CD4-positive, CD25-positive, alpha-beta regulatory T cell (primary cell): Measurements from ENCODE around the gene PTPN2. TPM values are rescaled to one million over a fixed set of nuclear protein-coding genes. Genes with fewer than 3 reads are reported as not detected.

Source experiments
- ATAC-seq, 2 donors: fragments of 150-1000 bp; cut with Tn5 transposase; one replicate each; pipeline ENCODE4 v1.10.0; 2021; ENCODE audit warnings: low read depth in 2 of 2, moderate number of reproducible peaks in 2 of 2, moderate library complexity in 1 of 2
- DNase-seq, 3 donors: peaks; one replicate each; pipeline versions ENCODE4 v3.0.0 to v3.0.0-alpha.2; 2012 to 2022; ENCODE audit warnings: mixed read lengths in 1 of 3
- H3K27ac ChIP-seq: one replicate; pipeline ENCODE4 v1.7.0; 2013; ENCODE audit warnings: mild to moderate bottlenecking, low read length; ENCODE audit not compliant: insufficient read depth, poor library complexity, severe bottlenecking
- H3K27me3 ChIP-seq: one replicate; pipeline ENCODE4 v1.7.0; 2013; ENCODE audit warnings: low read length; ENCODE audit not compliant: control insufficient read depth, insufficient read depth
- H3K36me3 ChIP-seq: one replicate; pipeline ENCODE4 v1.7.0; 2013; ENCODE audit warnings: mild to moderate bottlenecking, low read length, moderate library complexity; ENCODE audit not compliant: control insufficient read depth, insufficient read depth
- H3K4me1 ChIP-seq: 2 replicates; pipeline ENCODE4 v1.7.0; 2013; ENCODE audit warnings: mild to moderate bottlenecking, low read length; ENCODE audit not compliant: insufficient read depth, control insufficient read depth, poor library complexity, severe bottlenecking
- H3K4me3 ChIP-seq: one replicate; pipeline ENCODE4 v1.7.0; 2013; ENCODE audit warnings: low read depth, mild to moderate bottlenecking, low read length, moderate library complexity
- H3K9me3 ChIP-seq, 2 experiments: 1 replicate in 1 of 2; 2 replicates in 1 of 2; pipeline ENCODE4 v1.7.0; 2013; ENCODE audit warnings: low read length in 2 of 2, mild to moderate bottlenecking in 1 of 2, moderate library complexity in 1 of 2; ENCODE audit not compliant: control insufficient read depth in 2 of 2
- H3K27ac Mint-ChIP-seq, 3 donors: one replicate each; pipeline ENCODE4 v1.8.0; 2020 to 2022; ENCODE audit warnings: mild to moderate bottlenecking in 3 of 3, mixed read lengths in 3 of 3, moderate library complexity in 2 of 3
- H3K27me3 Mint-ChIP-seq: one replicate; pipeline ENCODE4 v1.8.0; 2022; ENCODE audit warnings: mild to moderate bottlenecking, mixed read lengths
- H3K36me3 Mint-ChIP-seq: one replicate; pipeline ENCODE4 v1.8.0; 2020; ENCODE audit warnings: mixed read lengths
- H3K4me1 Mint-ChIP-seq, 4 donors: one replicate each; pipeline ENCODE4 v1.8.0; 2020 to 2022; ENCODE audit warnings: mixed read lengths in 4 of 4, mild to moderate bottlenecking in 1 of 4
- H3K4me3 Mint-ChIP-seq, 4 donors: one replicate each; pipeline ENCODE4 v1.8.0; 2020 to 2022; ENCODE audit warnings: mild to moderate bottlenecking in 4 of 4, mixed read lengths in 4 of 4, moderate library complexity in 3 of 4
- H3K9me3 Mint-ChIP-seq, 7 donors: one replicate each; pipeline ENCODE4 v1.8.0; 2020 to 2022; ENCODE audit warnings: mixed read lengths in 7 of 7, mild to moderate bottlenecking in 3 of 7, moderate library complexity in 2 of 7
- polyA plus RNA-seq, 4 donors: library from polyadenylated mRNA; unstranded; fragments of 300-500 nt; fragmentation: Illumina TruSeq; gene quantifications; one replicate each; pipeline ENCODE4 v1.2.3, GENCODE V29; 2021
- total RNA-seq: library from RNA; stranded (reverse); gene quantifications from one replicate; pipeline ENCODE4 v1.2.3, GENCODE V29; 2022

PTPN2 gene
- total and polyA plus RNA-seq, 5 donors from 2014 or later = 62.3 to 110 (median 94.1) TPM

DNA sequence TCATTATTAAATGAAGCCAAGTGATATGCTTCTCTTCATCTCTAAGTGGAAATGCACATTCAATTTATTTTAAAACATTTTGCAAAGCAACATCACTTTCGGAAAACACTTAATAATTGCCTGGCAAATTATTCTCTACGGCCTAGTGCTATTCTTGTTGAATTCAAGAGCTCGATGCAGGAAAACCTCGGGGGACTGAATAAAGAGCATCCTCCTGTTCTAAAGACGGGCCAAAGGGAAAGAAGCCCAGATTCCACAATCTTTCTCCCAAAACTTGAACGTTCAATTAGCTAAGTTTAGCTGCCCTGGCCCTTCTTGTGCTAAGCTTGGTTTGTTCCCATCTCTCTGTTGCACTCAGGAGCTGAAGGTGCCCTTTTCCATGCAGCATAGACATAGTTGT lies 40.6 kb upstream of the PTPN2 start:
- Mint-ChIP-seq H3K36me3 (no peaks in the 10 kb centered on the region), H3K4me1 (peaks cover 0 to 6% (median 2%) of the 10 kb centered on the region in 4 donors), H3K27ac (no peak overlapping the region), H3K27me3 (peaks cover 11% of the 10 kb centered on the region), H3K4me3 (no peak overlapping the region), H3K9me3 (no peaks in the 10 kb centered on the region)
- Histone ChIP-seq H3K9me3 (no peaks in the 10 kb centered on the region), H3K4me3 (no peak overlapping the region), H3K4me1 (peaks cover 7% of the 10 kb centered on the region), H3K27ac (no peak overlapping the region), H3K36me3 (no peaks in the 10 kb centered on the region), H3K27me3 (peaks cover 3% of the 10 kb centered on the region)
- no peak for DNase-seq
- ATAC-seq = no peak

- Histone ChIP-seq H3K9me3 (no peaks in the 10 kb centered on the region), H3K27ac (no peak overlapping the region), H3K4me3 (no peak overlapping the region), H3K36me3 (no peaks in the 10 kb centered on the region), H3K4me1 (peaks cover 7% of the 10 kb centered on the region), H3K27me3 (peaks cover 3% of the 10 kb centered on the region)
- H3K4me1 Mint-ChIP-seq = peaks cover 0 to 6% (median 2%) of the 10 kb centered on the region in 4 donors
- H3K4me3 Mint-ChIP-seq = no peak overlapping the region
- H3K27ac Mint-ChIP-seq = no peak overlapping the region
- peaks cover 11% of the 10 kb centered on the region for H3K27me3 Mint-ChIP-seq
- no peaks in the 10 kb centered on the region for H3K9me3 Mint-ChIP-seq
- ATAC-seq (no peak), DNase-seq (no peak)
- no peaks in the 10 kb centered on the region for H3K36me3 Mint-ChIP-seq
These were observed 38.2 kb upstream of the PTPN2 start for GRCh38 chr18:12922266-12922665.

- H3K27ac Mint-ChIP-seq = peak overlapping the region in 2 of 3 donors; percentile 43 to 71
- H3K9me3 ChIP-seq = no peaks in the 10 kb centered on the region
- no peaks in the 10 kb centered on the region for H3K36me3 Mint-ChIP-seq
- H3K9me3 Mint-ChIP-seq = no peaks in the 10 kb centered on the region
- H3K4me1 ChIP-seq = peaks cover 7% of the 10 kb centered on the region
- peak overlapping the region in 3 of 4 donors; percentile 11 to 64 (median 36) for H3K4me3 Mint-ChIP-seq
- peak overlapping the region; percentile 37 for H3K4me3 ChIP-seq
- DNase-seq (peak in 1 of 3 donors; percentile 51), ATAC-seq (peak; percentile 42 to 52)
- no peaks in the 10 kb centered on the region for H3K36me3 ChIP-seq
- H3K27me3 Mint-ChIP-seq = peaks cover 11% of the 10 kb centered on the region
- H3K27me3 ChIP-seq = peaks cover 3% of the 10 kb centered on the region
- H3K4me1 Mint-ChIP-seq = peaks cover 0 to 6% (median 2%) of the 10 kb centered on the region in 4 donors
- no peak overlapping the region for H3K27ac ChIP-seq
These were observed 37.1 kb upstream of the PTPN2 start for GRCh38 chr18:12921178-12921577.

DNA sequence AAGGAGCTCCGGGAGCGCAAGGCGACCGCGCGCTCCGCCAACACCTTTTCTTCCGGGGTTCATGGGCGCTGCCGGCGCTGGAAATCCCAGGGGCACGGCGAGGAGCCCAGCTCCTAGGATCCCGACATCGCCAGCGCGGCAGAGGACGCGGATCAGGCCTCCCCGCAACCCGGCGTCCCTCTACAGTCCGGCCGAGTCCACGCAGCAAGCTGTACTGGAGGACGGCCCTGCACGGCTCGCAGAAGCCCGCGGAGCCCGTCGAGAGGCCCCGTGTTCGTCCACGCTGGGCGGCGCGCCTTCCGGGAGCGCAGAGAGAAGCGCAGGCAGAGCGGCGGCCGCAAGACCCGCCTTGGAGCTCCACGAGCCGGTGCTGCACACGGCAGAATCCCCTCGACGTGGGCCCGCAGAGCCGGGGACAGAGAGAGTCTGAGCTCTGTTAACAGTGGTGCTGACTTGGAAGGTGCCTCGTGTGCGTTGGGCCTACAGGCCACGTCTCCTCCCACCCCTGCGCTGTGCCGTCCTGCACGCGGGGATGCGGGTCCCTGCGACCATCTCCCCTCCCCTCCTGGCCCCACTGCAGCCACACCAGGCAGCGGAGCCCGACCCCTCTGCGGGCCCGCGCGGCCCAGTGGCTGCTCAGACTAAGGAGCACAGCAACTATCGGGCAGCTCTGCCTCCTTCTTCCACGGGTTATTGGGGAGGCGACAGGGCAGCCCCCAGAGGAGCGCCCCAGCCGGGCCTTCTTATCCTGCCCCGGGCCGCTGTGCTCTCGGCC lies 28.1 kb upstream of the PTPN2 start:
- ATAC-seq = no peak
- peaks cover 10% of the 10 kb centered on the region for H3K4me1 ChIP-seq
- Mint-ChIP-seq H3K27ac (no peak overlapping the region), H3K9me3 (peaks cover 0 to 10% (median 4%) of the 10 kb centered on the region in 7 donors), H3K4me1 (peaks cover 0 to 9% (median 4%) of the 10 kb centered on the region in 4 donors), H3K36me3 (peaks cover 6% of the 10 kb centered on the region), H3K4me3 (peak overlapping the region in 2 of 4 donors; percentile 52 to 76), H3K27me3 (peaks cover 27% of the 10 kb centered on the region)
- no peak for DNase-seq
- peaks cover 0 to 2% of the 10 kb centered on the region in 2 experiments for H3K9me3 ChIP-seq
- no peak overlapping the region for H3K4me3 ChIP-seq
- H3K36me3 ChIP-seq = no peaks in the 10 kb centered on the region
- peaks cover 8% of the 10 kb centered on the region for H3K27me3 ChIP-seq
- no peak overlapping the region for H3K27ac ChIP-seq

- peak overlapping the region; percentile 18 to 80 (median 72) for H3K4me3 Mint-ChIP-seq
- peaks cover 28% of the 10 kb centered on the region for H3K27me3 Mint-ChIP-seq
- peaks cover 0 to 10% (median 4%) of the 10 kb centered on the region in 7 donors for H3K9me3 Mint-ChIP-seq
- peaks cover 6% of the 10 kb centered on the region for H3K36me3 Mint-ChIP-seq
- peaks cover 0 to 9% (median 4%) of the 10 kb centered on the region in 4 donors for H3K4me1 Mint-ChIP-seq
- H3K27ac Mint-ChIP-seq = peak overlapping the region in 1 of 3 donors; percentile 36
- Histone ChIP-seq H3K4me1 (peaks cover 10% of the 10 kb centered on the region), H3K27ac (no peak overlapping the region), H3K9me3 (peaks cover 0 to 2% of the 10 kb centered on the region in 2 experiments), H3K36me3 (no peaks in the 10 kb centered on the region), H3K27me3 (peaks cover 8% of the 10 kb centered on the region), H3K4me3 (no peak overlapping the region)
- ATAC-seq (peak; percentile 81 to 86), DNase-seq (peak in 2 of 3 donors; percentile 40 to 79)
These were observed 27.2 kb upstream of the PTPN2 start for GRCh38 chr18:12911025-12911928.

- no peaks in the 10 kb centered on the region for H3K36me3 ChIP-seq
- H3K9me3 ChIP-seq = peaks cover 0 to 2% of the 10 kb centered on the region in 2 experiments
- Mint-ChIP-seq H3K36me3 (peaks cover 3% of the 10 kb centered on the region), H3K27ac (no peak overlapping the region), H3K9me3 (peaks cover 0 to 8% (median 3%) of the 10 kb centered on the region in 7 donors), H3K4me3 (no peak overlapping the region), H3K4me1 (peaks cover 0 to 16% (median 9%) of the 10 kb centered on the region in 4 donors), H3K27me3 (peaks cover 21% of the 10 kb centered on the region)
- peaks cover 12% of the 10 kb centered on the region for H3K4me1 ChIP-seq
- ATAC-seq (no peak), DNase-seq (no peak)
- no peak overlapping the region for H3K27ac ChIP-seq
- peaks cover 7% of the 10 kb centered on the region for H3K27me3 ChIP-seq
- H3K4me3 ChIP-seq = no peak overlapping the region
These were observed 24.7 kb upstream of the PTPN2 start for GRCh38 chr18:12908706-12909105.

DNA sequence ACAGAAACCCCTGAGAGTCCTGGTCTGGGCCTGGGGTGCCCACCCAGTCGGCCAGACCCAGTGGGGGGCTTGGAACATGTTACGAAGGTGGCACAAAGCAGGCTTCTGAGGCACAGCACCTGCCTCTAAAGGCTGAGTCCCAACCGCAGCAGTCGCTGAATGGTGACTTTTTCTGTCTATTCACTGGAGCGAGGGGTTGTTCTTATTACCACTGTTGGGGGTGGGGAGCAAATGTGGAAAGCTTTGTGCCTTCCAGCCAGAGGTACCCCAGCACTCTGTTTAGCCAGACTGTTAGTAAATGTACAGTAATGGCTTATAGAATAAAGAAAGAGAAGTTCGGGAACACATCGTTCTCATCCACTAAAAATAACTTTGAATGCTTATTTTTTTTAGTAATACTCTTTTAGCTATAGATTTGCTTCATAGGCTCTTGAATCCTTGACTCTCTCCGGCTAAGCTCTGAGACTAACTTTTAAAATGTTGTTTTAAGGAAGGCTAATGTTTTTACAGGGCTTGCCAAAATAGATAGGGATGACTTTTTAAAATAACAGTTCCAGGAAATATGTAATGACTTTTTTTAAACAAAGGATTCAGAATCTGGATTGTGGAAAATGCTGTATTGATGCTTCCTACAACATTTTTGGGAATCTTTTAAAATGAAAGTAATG lies 23.4 kb upstream of the PTPN2 start:
- Histone ChIP-seq H3K27ac (no peak overlapping the region), H3K36me3 (no peaks in the 10 kb centered on the region), H3K9me3 (no peaks in the 10 kb centered on the region), H3K4me3 (no peak overlapping the region), H3K27me3 (peaks cover 4% of the 10 kb centered on the region), H3K4me1 (peaks cover 13% of the 10 kb centered on the region)
- H3K9me3 Mint-ChIP-seq = peaks cover 0 to 2% (median 0%) of the 10 kb centered on the region in 7 donors
- no peak overlapping the region for H3K27ac Mint-ChIP-seq
- DNase-seq (no peak), ATAC-seq (no peak)
- no peaks in the 10 kb centered on the region for H3K36me3 Mint-ChIP-seq
- peaks cover 16% of the 10 kb centered on the region for H3K27me3 Mint-ChIP-seq
- H3K4me3 Mint-ChIP-seq = no peak overlapping the region
- H3K4me1 Mint-ChIP-seq = peaks cover 3 to 15% (median 9%) of the 10 kb centered on the region in 4 donors
